Esophagus squamous epithelium (tissue), 4 donors: ENCODE results near the gene KIAA0753.

Source experiments
- POLR2A ChIP-seq, 4 donors: fragments of 450-650 bp; IDR thresholded peaks; one replicate each; pipeline ENCODE4 v1.6.1; 2017; ENCODE audit warnings: antibody characterized with exemption in 4 of 4, mild to moderate bottlenecking in 4 of 4, moderate library complexity in 3 of 4
- TF ChIP-seq, protein P1 (sequence below), 6 experiments: fragments of 450-650 bp in 4 of 6; fragments of 200-600 bp in 2 of 6; sonication (generic) in 2 of 6; IDR thresholded peaks; one replicate each; pipeline ENCODE4 v1.5.1; 2016 to 2019; ENCODE audit warnings: antibody characterized with exemption in 6 of 6, mild to moderate bottlenecking in 4 of 6, moderate library complexity in 4 of 6

DNA sequence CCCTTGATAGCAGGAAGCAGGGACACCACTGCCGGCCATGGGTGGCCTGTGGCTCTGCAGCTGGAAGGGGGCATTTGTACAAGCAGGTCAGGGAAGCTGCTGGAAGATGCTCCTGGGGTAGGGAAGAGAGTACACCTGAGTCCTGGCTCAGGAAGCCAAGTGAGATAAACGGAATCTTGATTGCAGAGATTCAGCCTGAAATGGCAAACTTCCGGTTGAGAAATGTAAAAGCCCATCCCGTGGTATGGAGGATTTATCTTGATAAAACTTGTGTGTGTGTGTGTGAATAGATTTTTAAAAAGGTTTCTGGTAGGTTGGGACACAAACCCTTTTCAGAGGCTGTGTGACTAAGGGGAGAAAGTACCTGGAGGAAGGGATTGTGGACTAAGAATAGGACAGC, 40.7 kb upstream of the KIAA0753 start:
- TF ChIP-seq, protein P1, sequence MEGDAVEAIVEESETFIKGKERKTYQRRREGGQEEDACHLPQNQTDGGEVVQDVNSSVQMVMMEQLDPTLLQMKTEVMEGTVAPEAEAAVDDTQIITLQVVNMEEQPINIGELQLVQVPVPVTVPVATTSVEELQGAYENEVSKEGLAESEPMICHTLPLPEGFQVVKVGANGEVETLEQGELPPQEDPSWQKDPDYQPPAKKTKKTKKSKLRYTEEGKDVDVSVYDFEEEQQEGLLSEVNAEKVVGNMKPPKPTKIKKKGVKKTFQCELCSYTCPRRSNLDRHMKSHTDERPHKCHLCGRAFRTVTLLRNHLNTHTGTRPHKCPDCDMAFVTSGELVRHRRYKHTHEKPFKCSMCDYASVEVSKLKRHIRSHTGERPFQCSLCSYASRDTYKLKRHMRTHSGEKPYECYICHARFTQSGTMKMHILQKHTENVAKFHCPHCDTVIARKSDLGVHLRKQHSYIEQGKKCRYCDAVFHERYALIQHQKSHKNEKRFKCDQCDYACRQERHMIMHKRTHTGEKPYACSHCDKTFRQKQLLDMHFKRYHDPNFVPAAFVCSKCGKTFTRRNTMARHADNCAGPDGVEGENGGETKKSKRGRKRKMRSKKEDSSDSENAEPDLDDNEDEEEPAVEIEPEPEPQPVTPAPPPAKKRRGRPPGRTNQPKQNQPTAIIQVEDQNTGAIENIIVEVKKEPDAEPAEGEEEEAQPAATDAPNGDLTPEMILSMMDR (IDR thresholded peaks at IDR 0.05), result no peak
- TF ChIP-seq POLR2A (IDR thresholded peaks at IDR 0.05), result no peak
